Measurements from ENCODE around the gene RALBP1.

Gene RALBP1

DNA sequence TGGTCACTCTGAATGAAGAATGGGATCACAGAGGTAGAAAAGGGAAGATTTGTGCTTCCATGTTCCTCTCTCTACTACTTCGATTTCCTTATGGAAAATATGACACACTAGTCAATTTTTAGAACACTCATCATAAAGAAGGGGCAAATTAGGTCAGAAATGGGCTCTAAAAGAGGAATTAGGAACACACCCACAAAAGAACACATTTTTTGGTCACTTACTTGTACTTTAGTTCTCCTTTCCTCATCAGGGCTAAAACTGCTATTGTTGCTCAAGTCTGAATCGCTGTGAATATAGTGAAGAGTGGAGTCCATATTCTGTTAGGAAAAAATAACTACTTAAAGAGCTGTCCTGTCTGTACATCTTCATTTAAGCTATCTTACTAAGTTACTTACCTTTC lies 86.4 kb downstream of the RALBP1 start:
- H3K4me3 ChIP-seq (ENCODE audit: low read depth, low read length) = no peak overlapping the region
- TF ChIP-seq, protein P1, sequence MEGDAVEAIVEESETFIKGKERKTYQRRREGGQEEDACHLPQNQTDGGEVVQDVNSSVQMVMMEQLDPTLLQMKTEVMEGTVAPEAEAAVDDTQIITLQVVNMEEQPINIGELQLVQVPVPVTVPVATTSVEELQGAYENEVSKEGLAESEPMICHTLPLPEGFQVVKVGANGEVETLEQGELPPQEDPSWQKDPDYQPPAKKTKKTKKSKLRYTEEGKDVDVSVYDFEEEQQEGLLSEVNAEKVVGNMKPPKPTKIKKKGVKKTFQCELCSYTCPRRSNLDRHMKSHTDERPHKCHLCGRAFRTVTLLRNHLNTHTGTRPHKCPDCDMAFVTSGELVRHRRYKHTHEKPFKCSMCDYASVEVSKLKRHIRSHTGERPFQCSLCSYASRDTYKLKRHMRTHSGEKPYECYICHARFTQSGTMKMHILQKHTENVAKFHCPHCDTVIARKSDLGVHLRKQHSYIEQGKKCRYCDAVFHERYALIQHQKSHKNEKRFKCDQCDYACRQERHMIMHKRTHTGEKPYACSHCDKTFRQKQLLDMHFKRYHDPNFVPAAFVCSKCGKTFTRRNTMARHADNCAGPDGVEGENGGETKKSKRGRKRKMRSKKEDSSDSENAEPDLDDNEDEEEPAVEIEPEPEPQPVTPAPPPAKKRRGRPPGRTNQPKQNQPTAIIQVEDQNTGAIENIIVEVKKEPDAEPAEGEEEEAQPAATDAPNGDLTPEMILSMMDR (IDR thresholded peaks at IDR 0.05; ENCODE audit: borderline replicate concordance, insufficient read depth, low read depth, low read length) = no peak

DNA sequence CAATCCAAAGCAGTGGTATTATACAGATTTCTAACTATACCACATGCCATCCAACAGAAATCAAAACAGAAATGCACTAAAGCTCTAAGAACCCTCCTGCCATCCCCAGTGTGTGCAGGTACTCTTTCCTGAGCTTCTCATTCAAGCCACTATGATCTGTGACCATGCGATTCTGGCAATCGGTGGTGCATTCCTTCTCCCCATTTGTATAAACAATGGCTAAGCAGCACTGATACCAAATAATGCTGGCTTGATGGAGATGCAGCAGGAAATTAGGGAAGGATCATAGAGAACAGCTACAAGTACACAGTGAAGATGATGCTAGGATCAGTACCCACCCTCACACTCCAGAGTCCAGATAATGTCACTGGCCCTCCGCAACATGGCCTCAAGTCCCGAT lies 87.3 kb downstream of the RALBP1 start:
- no peak overlapping the region for H3K4me3 ChIP-seq (ENCODE audit: low read depth, low read length)
- TF ChIP-seq, protein P1 (IDR thresholded peaks at IDR 0.05; ENCODE audit: borderline replicate concordance, insufficient read depth, low read depth, low read length) = no peak

DNA sequence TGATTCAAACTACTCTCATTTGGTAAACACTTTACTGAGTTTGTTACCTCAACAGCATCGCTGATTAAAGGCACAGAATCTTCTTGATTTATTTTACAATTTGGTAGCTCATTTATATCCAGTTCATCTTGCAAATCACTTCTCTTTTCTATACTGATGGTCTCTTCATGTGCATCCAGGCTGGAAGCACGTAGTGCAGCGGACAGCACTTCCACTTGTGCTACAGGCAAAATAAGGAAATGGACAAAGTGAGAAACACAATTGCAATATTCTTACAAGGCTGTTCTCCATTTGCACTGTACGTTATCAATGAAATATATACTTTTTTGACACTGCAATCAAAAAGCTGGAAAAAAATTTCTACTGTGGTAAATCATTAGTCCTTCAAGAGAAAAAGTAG lies 88.0 kb downstream of the RALBP1 start:
- H3K4me3 ChIP-seq (ENCODE audit: low read depth, low read length) = no peak overlapping the region
- TF ChIP-seq, protein P1 (IDR thresholded peaks at IDR 0.05; ENCODE audit: borderline replicate concordance, insufficient read depth, low read depth, low read length) = no peak

DNA sequence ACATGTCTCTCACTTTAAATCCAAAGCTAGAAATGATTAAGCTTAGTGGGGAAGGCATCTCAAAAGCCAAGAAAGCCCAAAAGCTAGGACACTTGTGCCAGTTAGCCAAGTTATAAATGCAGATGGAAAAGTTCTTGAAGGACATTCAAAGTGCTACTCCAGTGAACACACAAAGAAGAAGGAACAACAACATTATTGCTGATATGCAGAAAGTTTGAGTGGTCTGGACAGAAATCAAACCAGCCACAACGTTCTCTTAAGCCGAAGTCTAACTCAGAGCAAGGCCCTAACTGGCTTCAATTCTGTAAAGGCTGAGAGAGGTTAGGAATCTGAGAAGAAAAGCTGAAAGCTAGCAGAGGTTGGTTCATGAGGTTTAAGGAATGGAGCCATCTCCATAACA lies 90.1 kb downstream of the RALBP1 start:
- TF ChIP-seq, protein P1 (IDR thresholded peaks at IDR 0.05; ENCODE audit: borderline replicate concordance, insufficient read depth, low read depth, low read length) = no peak
- no peak overlapping the region for H3K4me3 ChIP-seq (ENCODE audit: low read depth, low read length)

DNA sequence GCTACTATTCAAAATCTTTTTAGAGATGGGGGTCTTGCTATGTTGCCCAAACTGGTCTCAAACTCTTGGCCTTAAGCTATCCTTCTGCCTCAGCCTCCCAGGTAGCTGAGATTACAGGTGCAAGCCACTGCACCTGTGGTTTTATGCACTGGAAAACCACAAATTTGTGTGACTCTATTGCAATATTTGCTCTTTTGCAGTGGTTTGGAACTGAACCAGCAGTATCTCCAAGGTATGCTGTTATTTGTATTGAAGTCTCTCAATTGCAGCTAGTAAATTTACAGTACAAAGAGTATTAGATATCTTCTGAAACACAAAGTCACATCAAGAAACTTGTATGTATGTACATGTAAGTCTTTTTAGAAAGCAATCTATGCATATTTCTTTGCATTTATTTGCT lies 92.9 kb downstream of the RALBP1 start:
- TF ChIP-seq, protein P1 (IDR thresholded peaks at IDR 0.05; ENCODE audit: borderline replicate concordance, insufficient read depth, low read depth, low read length) = no peak
- H3K4me3 ChIP-seq (ENCODE audit: low read depth, low read length) = no peak overlapping the region

DNA sequence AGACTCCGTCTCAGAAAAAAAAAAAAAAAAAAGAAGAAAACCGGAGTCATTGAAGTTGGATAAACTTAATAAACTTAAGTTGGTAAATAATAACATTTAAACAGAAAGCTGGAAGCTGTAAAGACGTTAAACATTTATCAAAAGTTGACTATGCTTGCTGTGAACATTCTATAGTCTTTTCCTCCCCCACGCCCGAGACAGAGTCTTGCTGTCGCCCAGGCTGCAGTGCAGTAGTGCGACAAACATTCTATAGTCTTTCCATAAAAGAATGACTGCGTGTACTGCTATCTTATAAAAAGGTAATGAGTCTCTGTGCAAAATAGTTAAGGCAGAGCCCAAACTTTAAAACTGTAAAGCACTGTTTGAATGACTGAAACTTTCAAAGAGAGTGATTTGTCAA lies 93.9 kb downstream of the RALBP1 start:
- TF ChIP-seq, protein P1 (IDR thresholded peaks at IDR 0.05; ENCODE audit: borderline replicate concordance, insufficient read depth, low read depth, low read length) = no peak
- no peak overlapping the region for H3K4me3 ChIP-seq (ENCODE audit: low read depth, low read length)

DNA sequence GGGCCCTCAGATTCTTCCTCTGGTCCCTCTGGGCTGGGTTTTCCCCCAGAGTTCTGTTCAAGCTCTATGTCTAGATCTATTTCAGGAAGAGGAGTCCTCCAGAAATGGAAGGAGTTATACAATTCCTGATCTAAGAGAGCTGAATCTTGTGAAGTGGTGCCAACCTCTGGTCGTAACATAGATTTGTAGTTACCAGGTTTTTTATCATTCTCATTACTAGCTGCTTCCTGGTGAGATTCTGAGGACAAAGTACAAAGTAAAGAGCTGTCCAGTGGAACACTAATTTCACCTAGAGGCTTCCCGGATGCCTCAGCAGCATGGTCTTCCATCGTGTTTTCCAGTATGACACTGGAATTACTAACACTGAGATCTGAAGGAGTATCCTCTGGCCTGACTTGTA lies 94.9 kb downstream of the RALBP1 start:
- TF ChIP-seq, protein P1 (IDR thresholded peaks at IDR 0.05; ENCODE audit: borderline replicate concordance, insufficient read depth, low read depth, low read length) = no peak
- no peak overlapping the region for H3K4me3 ChIP-seq (ENCODE audit: low read depth, low read length)

Data from GM12875 (cell line).